K562 treated with DMSO at 1 percent for 4 hours (cell line): ENCODE results near the gene ZNF423. TPM values are rescaled to one million over a fixed set of nuclear protein-coding genes. Genes with fewer than 3 reads are reported as not detected.

ENCODE experiments used
- total RNA-seq: library from RNA; unstranded; fragments of 300-600 nt; gene quantifications from 2 replicates; pipeline ENCODE4 v1.2.3, GENCODE V29; 2022; ENCODE audit not compliant: insufficient read depth

Gene ZNF423
- total RNA-seq, result not detected in 2 replicates

GRCh38 chr16:49855822-49856671 lies at the start of gene ZNF423:
Gene ZNF423 (minus strand): TSS chr16:49856112. CDS start chr16:49855774, 338 bp downstream.

Other genes with a start within 250 kb of the ZNF423 start
- gene CNEP1R1, start 169.1 kb upstream of the ZNF423 start, total RNA-seq, result 4.8 and 11.8 TPM in 2 replicates
- 5.8 and 10.7 TPM in 2 replicates for gene HEATR3, start 209.9 kb upstream of the ZNF423 start, total RNA-seq